NOMO-1 (cell line): ENCODE data around the gene PTAR1.
A peak's percentile ranks its signal among the peaks of the same experiment; 100 is the strongest.

ENCODE experiments used
- DNase-seq, 2 experiments: peaks; one replicate each; lab custom pipeline; 2025; ENCODE audit not compliant: unreplicated experiment in 2 of 2; lab: John Stamatoyannopoulos, UW

Gene PTAR1

GRCh38 chr9:69674716-69675438 is 84.9 kb downstream of the PTAR1 start:
- no peak for DNase-seq

- no peak for DNase-seq
These were observed 85.6 kb downstream of the PTAR1 start for GRCh38 chr9:69674112-69674685.

- DNase-seq, result no peak
These were observed 86.5 kb downstream of the PTAR1 start for GRCh38 chr9:69673311-69673640.

GRCh38 chr9:69672596-69673310 is 87.1 kb downstream of the PTAR1 start:
- peak; percentile 34 to 51 for DNase-seq

- peak in 1 of 2 experiments; percentile 0 for DNase-seq
These were observed 87.8 kb downstream of the PTAR1 start, which contains the start of gene APBA1 for GRCh38 chr9:69671879-69672595. APBA1 (minus strand) TSS chr9:69672371.

- peak in 1 of 2 experiments; percentile 1 for DNase-seq
These were observed 88.4 kb downstream of the PTAR1 start for GRCh38 chr9:69671311-69671878.

- DNase-seq, result no peak
These were observed 92.5 kb downstream of the PTAR1 start for GRCh38 chr9:69667306-69667705.

GRCh38 chr9:69660304-69660703 is 99.5 kb downstream of the PTAR1 start:
- no peak for DNase-seq
